Measurements from ENCODE around the gene ZDHHC14.

DNA sequence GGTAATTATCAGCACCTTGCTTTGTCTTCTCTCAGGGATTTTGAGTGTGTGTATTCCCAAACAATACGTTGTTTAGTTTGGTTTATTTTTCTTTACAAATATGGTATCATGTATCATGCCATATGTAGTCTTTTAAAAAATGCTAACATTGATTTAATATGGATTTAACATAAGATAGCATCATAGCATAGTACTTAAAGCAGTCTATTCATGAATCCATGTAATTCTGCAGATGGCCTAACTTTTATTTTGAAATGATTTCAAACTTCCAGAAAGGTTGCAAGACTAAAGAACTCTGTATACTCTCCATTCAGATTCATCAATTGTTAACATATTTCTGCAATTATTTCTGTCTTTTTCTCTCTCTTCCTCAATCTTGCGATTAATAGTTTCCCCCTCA, 7.9 kb downstream of the ZDHHC14 start:
- TF ChIP-seq, protein P1, sequence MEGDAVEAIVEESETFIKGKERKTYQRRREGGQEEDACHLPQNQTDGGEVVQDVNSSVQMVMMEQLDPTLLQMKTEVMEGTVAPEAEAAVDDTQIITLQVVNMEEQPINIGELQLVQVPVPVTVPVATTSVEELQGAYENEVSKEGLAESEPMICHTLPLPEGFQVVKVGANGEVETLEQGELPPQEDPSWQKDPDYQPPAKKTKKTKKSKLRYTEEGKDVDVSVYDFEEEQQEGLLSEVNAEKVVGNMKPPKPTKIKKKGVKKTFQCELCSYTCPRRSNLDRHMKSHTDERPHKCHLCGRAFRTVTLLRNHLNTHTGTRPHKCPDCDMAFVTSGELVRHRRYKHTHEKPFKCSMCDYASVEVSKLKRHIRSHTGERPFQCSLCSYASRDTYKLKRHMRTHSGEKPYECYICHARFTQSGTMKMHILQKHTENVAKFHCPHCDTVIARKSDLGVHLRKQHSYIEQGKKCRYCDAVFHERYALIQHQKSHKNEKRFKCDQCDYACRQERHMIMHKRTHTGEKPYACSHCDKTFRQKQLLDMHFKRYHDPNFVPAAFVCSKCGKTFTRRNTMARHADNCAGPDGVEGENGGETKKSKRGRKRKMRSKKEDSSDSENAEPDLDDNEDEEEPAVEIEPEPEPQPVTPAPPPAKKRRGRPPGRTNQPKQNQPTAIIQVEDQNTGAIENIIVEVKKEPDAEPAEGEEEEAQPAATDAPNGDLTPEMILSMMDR (IDR thresholded peaks at IDR 0.05) = no peak
- TF ChIP-seq POLR2A (IDR thresholded peaks at IDR 0.05) = no peak

Data from body of pancreas (tissue), 4 donors.